GM23338 (cell line): ENCODE data around the gene LPP.

Source experiments
- CTCF ChIP-seq, 2 experiments: fragments of 200-600 bp in 1 of 2; sonication (generic) in 1 of 2; conservative IDR thresholded peaks; 2 replicates each; pipeline versions ENCODE4 v1.5.1 to v1.6.1; 2016 to 2017; ENCODE audit warnings: antibody characterized with exemption in 2 of 2, low read depth in 2 of 2, mild to moderate bottlenecking in 2 of 2, moderate library complexity in 1 of 2
- EZH2 ChIP-seq: fragments of 200-600 bp; sonication (generic); IDR thresholded peaks from one replicate; pipeline ENCODE4 v1.8.0; 2017; ENCODE audit warnings: antibody characterized with exemption, mild to moderate bottlenecking, low read depth; ENCODE audit not compliant: unreplicated experiment
- POLR2AphosphoS5 ChIP-seq: IDR thresholded peaks from 2 replicates; pipeline ENCODE4 v1.6.1; 2016; ENCODE audit warnings: antibody characterized with exemption, low read depth
- REST ChIP-seq: IDR thresholded peaks from one replicate; pipeline ENCODE4 v1.6.1; 2018; ENCODE audit warnings: antibody characterized with exemption; ENCODE audit not compliant: unreplicated experiment

GRCh38 chr3:188691665-188692064, 537.7 kb downstream of the LPP start:
- TF ChIP-seq CTCF (conservative IDR thresholded peaks at IDR 0.05; ENCODE audit: low read depth in 2 of 2) (no peak), EZH2 (no peak), REST (no peak), POLR2AphosphoS5 (no peak)
